Measurements from ENCODE around the gene CXCR5.

Gene CXCR5

GRCh38 chr11:118928870-118929500, 45.3 kb downstream of the CXCR5 start:
- peak overlapping the region; percentile 74 for H3K4me3 ChIP-seq (ENCODE audit: low read length)
- DNase-seq (ENCODE audit: low read depth), result peak; percentile 65
- no peak for TF ChIP-seq CTCF (IDR thresholded peaks at IDR 0.05; ENCODE audit: insufficient read depth, low read depth, low read length, missing control alignments)

GRCh38 chr11:118929501-118930093, 45.9 kb downstream of the CXCR5 start:
- peak overlapping the region; percentile 74 for H3K4me3 ChIP-seq (ENCODE audit: low read length)
- no peak for TF ChIP-seq CTCF (IDR thresholded peaks at IDR 0.05; ENCODE audit: insufficient read depth, low read depth, low read length, missing control alignments)
- DNase-seq (ENCODE audit: low read depth), result peak; percentile 90

DNA sequence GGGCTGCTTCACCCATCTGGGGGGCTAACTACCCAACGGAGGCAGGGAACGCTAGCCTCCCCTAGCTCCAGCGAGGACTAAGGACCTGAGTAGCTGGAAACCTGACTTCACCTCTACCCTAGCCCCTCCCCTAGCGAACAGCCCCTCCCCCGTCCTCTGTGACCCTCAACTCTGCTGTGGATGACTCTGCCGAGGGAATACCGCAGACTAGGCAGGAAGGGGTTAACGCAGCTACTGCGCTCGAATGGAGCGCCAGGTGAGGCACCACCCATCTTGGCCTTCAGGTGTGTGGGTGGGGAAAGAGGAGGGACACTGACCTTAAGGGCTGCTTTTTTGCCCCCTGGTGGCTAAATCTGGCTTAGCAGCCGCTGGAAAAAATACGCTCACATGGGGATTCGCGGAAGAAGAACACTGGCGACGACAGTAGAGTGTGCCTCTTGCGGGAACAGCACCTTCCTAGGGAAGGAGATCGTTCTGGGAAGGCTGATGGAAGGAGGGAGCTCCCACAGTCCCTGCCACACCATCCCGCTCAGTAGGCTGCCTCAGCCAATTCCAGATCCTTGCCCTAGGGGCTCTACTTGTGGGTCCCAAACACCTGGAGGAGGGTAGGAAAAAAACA, 46.5 kb downstream of the CXCR5 start:
- peak overlapping the region; percentile 74 for H3K4me3 ChIP-seq (ENCODE audit: low read length)
- TF ChIP-seq CTCF (IDR thresholded peaks at IDR 0.05; ENCODE audit: insufficient read depth, low read depth, low read length, missing control alignments), result peak; percentile 93
- DNase-seq (ENCODE audit: low read depth), result peak; percentile 98

- no peak overlapping the region for H3K4me3 ChIP-seq (ENCODE audit: low read length)
- DNase-seq (ENCODE audit: low read depth), result no peak
- TF ChIP-seq CTCF (IDR thresholded peaks at IDR 0.05; ENCODE audit: insufficient read depth, low read depth, low read length, missing control alignments), result no peak
These were observed 47.9 kb downstream of the CXCR5 start for GRCh38 chr11:118931571-118931970.

DNA sequence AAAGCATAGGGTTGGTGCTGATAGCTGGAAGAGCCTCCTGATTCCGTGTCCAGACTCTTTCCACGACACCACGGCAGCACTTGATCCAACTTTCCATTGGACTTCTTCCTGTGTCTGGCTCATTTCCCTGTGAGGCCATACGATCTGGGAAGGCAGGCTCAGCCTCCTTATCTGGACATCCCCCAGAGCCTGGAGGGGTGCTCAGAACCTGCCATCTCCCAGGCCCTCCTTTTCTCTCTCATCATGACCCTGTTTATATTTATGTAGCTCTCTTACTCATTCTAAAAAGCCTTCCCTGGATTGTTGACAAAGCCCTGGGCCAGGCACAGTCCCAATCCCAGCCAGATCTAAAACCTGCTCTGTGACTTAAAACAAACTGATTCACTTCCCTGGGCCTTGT, 49.8 kb downstream of the CXCR5 start:
- peak; percentile 55 for DNase-seq (ENCODE audit: low read depth)
- no peak for TF ChIP-seq CTCF (IDR thresholded peaks at IDR 0.05; ENCODE audit: insufficient read depth, low read depth, low read length, missing control alignments)
- no peak overlapping the region for H3K4me3 ChIP-seq (ENCODE audit: low read length)

DNA sequence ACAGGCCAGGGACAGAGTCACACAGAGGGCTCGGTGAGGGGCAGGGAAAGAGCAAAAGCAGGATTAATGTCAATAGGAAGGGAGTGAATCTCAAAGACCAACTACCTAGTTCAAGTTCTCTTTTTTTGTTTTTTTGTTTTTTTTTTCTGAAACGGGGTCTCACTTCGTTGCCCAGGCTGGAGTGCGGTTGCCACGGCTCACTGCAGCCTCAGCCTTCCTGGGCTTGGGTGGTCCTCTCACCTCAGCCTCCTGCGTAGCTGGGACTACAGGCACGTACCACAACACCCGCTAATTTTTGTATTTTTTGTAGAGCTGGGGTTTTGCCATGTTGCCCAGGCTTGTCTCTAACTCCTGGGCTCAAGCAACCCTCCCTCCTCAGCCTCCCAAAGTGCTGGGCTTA, 51.7 kb downstream of the CXCR5 start:
- TF ChIP-seq CTCF (IDR thresholded peaks at IDR 0.05; ENCODE audit: insufficient read depth, low read depth, low read length, missing control alignments), result no peak
- DNase-seq (ENCODE audit: low read depth), result no peak
- no peak overlapping the region for H3K4me3 ChIP-seq (ENCODE audit: low read length)

All from epithelial cell of esophagus (primary cell).